Right lung (tissue), 5 donors: Measurements from ENCODE around the gene AP1S2. TPM values are rescaled to one million over a fixed set of nuclear protein-coding genes. Genes with fewer than 3 reads are reported as not detected.

Source experiments
- DNase-seq, 2 donors: peaks; one replicate each; pipeline ENCODE4 v3.0.0-alpha.2; 2013
- polyA plus RNA-seq, 5 donors: library from polyadenylated mRNA; unstranded; fragments of 120-200 nt; gene quantifications; one replicate each; pipeline versions ENCODE4 v1.2.1 to v1.2.3, GENCODE V29; 2013; ENCODE audit warnings: inconsistent platforms in 1 of 5, low replicate concordance in 1 of 5; ENCODE audit not compliant: insufficient read length in 5 of 5, insufficient read depth in 1 of 5

AP1S2 gene
- polyA plus RNA-seq, 5 donors = 54.4 to 101 (median 90.3) TPM

DNA sequence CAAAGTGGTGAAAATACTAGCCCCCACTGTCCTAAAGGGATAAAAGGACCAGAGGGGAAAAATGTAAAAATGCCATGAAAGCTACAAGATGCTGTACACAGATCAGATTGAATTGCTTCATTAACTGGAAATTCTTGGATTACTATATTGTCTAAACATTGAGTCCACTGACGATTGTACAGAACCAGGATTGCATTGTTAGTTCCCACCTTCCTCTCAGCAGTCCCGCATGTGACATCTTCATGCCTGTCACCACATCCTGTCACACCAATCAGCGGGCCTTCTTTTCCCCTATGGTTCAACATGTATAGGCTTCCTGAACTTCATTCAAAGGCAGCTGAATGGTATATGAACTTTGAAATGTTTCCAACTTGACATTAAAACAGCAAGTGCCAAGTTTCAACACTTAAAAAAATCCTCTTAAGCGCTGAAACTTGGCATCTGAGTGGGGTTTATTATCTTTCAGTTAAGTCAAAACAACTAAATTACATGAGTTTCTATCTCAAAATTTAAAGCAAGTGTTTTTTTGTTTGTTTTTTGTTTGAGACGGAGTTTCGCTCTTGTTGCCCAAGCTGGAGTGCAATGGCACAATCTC lies 39.7 kb downstream of the AP1S2 start:
- no peak for DNase-seq

DNA sequence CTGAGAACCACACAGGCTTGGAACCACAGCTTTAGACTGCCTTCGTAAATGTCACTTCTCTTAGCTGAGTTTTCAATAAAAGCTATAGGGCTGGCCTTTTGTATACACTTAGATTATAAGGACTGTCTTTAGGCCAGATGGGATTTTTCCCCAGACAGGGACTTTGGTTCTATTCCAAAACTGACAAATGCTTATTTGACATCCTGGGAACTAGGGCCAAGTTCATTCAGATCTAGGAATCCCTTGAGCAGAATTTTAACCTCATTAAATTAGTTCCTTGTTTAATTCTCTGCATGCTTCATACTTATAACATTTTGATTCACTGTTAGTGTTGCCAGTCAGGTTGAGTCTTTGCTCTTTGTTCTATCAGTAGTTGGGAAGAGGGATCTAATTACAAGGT lies 41.2 kb downstream of the AP1S2 start:
- peak in 1 of 2 donors; percentile 39 for DNase-seq

DNA sequence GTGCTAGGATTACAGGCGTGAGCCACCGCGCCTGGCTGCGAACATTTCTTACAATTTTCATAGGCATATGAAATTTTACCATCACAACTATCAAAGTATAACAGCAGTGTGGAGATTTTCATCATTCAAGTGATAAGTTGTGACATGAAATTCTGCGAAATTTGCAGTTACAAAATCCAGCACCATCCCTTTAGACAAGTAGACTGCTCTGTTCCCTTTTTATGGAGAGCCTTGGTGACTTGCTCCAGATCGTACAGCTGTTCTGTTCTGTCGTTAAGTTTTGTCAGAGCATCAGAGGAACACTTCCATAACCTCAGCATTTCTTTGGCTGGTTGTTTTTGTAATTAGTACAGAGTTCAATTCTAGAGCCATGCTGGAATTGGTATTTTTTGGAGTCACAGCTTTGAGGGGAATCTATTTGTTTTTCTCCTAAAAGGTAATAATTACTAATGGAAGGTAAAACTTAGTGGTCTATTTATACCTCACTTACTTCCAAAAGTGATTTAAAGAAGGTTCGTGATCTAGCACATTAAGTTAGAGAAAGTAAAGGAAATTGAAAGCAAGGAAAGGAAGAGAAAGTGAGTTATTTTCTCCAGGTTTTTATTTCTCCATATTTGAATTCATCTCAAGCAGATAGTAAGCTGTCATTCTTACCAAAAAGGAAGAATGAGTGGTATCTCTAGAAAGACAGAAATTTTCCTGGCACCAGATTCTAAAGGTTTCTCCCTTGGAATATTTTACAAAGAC lies 42.2 kb downstream of the AP1S2 start:
- DNase-seq = no peak

DNA sequence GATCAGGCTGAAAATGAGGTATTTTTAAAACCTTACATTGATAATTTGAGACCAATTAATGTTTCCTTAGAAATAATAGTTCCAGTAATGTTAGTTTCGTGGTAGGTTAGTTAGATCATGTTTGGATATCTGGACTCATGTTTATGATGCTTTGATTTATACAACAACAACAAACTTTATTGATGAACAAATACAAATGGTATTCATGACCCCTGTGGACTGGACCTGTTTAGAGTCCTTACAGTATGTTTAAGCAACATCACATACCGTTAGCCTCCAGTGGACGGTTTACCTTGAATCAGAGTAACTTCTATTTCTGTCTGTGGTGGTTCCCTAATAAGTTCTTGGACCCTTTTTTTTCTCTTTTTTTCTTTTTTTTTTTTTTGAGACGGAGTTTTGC lies 46.4 kb downstream of the AP1S2 start:
- no peak for DNase-seq

DNA sequence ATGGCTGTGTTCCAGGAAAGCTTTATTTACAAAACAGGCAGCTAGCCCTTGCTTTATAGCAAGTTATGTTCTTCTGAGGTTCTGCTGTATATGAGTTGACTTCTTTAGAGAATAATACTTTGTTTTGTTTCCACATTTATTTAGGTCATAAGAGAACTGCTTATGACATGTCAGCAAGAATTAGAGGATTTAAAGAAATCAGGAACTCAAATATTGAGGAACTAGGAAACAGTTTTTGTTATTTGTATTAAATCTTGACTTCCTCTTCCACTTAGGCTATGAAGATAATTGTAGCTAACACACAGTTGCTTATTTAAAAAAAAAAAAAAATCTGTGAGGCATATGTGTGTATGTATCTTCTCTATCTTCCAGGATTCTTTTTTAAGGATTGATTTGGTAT lies 50.0 kb downstream of the AP1S2 start:
- no peak for DNase-seq

DNA sequence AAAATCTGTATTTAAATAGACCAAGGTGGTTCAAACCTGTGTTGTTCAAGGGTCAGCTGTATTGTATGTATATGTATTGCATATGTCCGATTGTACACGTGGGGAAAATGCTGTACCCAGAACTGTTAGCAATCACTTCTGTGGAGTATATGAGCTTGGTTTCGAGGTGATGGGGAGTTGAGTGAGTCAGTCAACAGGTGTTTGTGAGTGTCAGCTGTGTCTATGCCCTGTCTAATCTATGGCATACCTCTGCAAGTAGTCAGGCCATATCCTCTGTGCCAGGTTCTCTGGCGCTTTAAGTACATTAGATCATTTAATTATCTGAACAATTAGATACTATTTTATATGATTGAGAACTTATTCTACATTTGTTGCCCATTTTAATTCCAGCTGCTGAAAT lies 56.9 kb downstream of the AP1S2 start:
- no peak for DNase-seq

DNA sequence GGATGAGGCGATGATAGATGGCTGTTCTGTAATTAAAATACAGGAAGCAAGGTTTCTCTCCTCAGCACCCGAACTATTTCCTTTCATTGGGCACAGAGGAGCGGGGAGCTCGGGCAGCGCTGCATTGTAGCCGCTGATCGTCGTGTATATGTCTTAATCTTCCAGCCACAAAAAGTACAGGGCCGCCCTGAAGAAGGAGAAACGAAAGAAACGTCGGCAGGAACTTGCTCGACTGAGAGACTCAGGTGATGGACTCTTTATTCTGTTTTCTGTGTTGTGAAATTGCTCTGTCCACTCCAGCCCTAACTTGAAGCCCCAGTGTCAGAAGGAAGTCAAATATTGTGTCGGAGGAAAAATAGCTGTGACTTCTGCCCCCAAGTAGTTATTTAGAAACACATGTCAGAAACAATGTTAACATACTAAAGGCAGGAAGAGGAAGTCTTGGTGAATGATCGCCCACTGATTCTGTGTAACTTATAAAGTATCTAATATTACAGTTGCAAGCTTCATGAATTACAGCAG lies 63.8 kb downstream of the AP1S2 start:
- DNase-seq = peak in 1 of 2 donors; percentile 31

DNA sequence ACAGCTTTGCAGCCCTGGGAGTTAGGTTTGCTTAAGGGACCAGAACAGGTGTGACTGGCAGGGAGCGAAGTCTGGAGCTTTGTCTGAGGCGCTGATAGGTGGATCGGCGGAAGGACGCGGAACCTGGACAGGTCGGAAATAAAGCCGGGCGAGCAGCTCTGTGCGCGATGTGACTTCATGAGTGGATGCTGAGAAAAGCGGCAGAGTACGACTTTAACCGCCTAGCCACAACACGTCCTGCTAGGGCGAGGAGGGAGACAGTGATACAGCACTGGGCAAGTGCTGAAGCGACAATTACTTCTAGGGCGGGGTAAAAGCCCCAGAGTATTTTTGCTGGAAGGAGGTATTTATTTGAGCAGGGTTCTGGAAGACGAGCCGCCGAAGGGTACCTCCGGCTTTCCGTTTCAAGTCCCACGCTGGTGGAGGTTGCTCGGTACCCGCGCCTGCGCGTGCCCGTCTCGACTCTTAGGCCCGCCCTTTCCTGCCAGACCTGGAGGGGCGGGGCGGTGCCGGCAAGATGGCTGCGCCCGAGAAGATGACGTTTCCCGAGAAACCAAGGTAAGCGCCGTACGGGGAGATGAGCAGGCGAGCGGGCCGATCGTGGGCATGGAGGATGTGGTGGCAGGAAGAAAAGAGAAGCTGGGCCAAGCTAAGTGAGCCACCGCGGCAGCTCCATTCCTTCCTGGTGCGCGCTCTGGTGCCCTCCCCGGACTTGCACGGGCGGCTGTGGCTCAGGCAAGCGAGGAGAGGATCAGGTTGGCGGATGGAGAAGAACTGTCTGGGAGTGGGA lies 64.4 kb downstream of the AP1S2 start, which contains the start of gene ZRSR2:
Gene ZRSR2 (plus strand): TSS at position 506 of the 790 bp plus-strand sequence. CDS start 12 bp downstream, at position 518.
- DNase-seq = peak; percentile 77 to 79

DNA sequence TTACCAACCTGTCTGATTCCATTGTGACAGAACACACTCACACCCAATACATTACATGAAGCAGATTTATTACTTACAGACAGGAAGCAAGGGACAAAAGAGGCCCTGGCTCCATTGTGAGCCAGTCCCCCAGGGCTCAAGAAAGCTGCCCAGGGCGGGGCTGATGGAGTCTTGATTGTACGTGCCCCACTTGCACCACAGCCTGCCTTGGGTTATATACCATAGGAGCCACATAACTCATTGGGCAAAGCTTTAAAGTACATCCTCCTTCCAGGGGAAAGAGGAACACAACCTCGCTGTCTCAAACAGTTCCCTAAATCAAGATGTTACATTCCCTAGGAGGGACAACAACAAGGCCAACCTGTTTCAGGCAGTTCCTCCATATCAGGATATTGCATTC lies 67.7 kb downstream of the AP1S2 start:
- no peak for DNase-seq

DNA sequence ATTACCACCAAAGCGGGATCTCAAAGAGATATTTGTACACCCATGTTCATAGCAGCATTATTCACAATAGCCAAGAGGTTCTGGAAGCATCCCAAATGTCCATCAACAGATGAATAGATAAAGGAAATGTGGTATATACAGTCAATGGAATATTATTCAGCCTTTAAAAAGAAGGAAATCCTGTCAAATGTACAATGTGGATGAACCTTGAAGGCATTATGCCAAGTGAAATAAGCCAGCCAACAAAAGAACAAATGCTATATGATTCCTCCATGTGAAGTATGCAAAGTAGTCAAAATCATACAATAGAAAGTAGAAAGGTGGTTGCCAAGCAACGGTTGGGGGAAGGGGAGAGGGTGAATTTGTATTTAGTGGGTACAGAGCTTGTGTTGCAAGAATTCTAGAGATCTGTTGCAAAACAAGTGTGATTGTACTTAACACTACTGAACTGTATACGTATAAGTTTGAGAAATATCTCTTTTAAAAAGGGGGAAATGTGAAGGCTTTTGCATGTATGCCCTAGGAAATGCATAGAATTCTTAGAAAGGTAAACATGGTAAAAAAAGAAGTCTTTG lies 69.3 kb downstream of the AP1S2 start:
- no peak for DNase-seq

DNA sequence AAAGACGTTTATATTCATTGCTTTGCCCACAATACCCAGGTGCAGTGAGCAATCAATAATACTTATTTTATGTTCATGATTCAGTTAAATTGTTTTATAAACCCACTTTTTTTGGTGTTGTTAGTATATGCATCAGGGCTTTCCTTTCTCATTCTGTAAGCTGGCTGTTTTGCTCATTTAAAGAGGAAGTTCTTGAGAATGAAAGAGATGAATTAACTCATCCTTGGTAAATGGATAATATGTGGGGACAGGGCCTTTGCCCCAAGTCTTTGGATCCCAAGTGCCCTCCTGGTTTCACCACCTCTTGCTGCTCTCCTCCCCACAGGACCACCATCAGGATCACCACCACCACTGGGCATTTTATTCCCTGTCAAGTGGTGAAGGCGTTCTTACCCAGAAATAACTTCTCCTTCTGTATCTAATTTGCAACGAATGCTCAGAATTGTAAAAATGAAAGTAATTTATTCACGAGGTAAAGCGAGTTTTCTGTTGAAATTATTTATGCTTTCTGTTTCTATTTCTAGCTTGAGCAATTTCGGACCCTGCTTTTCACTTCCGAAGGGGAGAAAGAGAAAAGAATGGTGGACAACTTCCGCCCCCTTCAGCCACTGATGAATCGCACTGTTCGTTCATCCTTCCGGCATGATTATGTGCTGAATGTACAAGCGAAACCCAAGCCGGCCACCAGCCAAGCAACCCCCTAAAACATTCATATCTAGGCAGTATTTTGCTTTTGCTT lies 72.5 kb downstream of the AP1S2 start:
- no peak for DNase-seq

Other genes starting within 250 kb of the AP1S2 start
- gene CLTRN, start 190.0 kb downstream of the AP1S2 start, polyA plus RNA-seq = 1 to 10 TPM; 1.8 to 3.3 (median 2.3) TPM
- 10 to 100 TPM in 4 of 5 donors, 1 to 10 TPM in 1; 9.1 to 18.5 (median 15.4) TPM for gene CA5B, start 116.5 kb downstream of the AP1S2 start, polyA plus RNA-seq
- gene ZRSR2, start 64.3 kb downstream of the AP1S2 start, polyA plus RNA-seq = 10 to 100 TPM; 19.1 to 25.7 (median 24.5) TPM